Hematopoietic multipotent progenitor cell treated with erythropoietin and hydrocortisone succinate and interleukin-3 and kit ligand, for 17 days (in vitro differentiated cells): ENCODE results near the gene TMC1.
"Not testable (repeated sequence)": the region's sequence is repeated elsewhere in the genome, so short reads cannot be mapped to it uniquely, and the experiment has no call there.

Source experiments
- DNase-seq: peaks from one replicate; pipeline ENCODE4 v3.0.0-alpha.2; 2015; ENCODE audit warnings: low spot score

TMC1 gene

GRCh38 chr9:72772661-72773060 is 251.3 kb downstream of the TMC1 start:
- DNase-seq, result no peak

GRCh38 chr9:72773570-72773969 is 252.2 kb downstream of the TMC1 start:
- no peak for DNase-seq

- DNase-seq, result no peak
Measured at GRCh38 chr9:72775570-72775969, 254.2 kb downstream of the TMC1 start.

- DNase-seq, result no peak
Measured at GRCh38 chr9:72779614-72780013, 258.2 kb downstream of the TMC1 start.

GRCh38 chr9:72786948-72787347 is 265.5 kb downstream of the TMC1 start:
- no peak for DNase-seq

- no peak for DNase-seq
Measured at GRCh38 chr9:72788966-72789735, 267.7 kb downstream of the TMC1 start.

GRCh38 chr9:72789885-72790284 is 268.5 kb downstream of the TMC1 start:
- no peak for DNase-seq

- no peak for DNase-seq
Measured at GRCh38 chr9:72790989-72791388, 269.6 kb downstream of the TMC1 start.

GRCh38 chr9:72791436-72791835 is 270.0 kb downstream of the TMC1 start:
- no peak for DNase-seq

GRCh38 chr9:72794946-72795345 is 273.5 kb downstream of the TMC1 start:
- DNase-seq, result no peak

GRCh38 chr9:72800328-72800994 is 279.1 kb downstream of the TMC1 start:
- no peak for DNase-seq

GRCh38 chr9:72805238-72805637 is 283.8 kb downstream of the TMC1 start:
- DNase-seq, result no peak

- not testable (repeated sequence) for DNase-seq
Measured at GRCh38 chr9:72806313-72806809, 285.0 kb downstream of the TMC1 start.

- no peak for DNase-seq
Measured at GRCh38 chr9:72807765-72808445, 286.5 kb downstream of the TMC1 start.

- DNase-seq, result no peak
Measured at GRCh38 chr9:72808446-72808768, 287.0 kb downstream of the TMC1 start.

- DNase-seq, result no peak
Measured at GRCh38 chr9:72809586-72809985, 288.2 kb downstream of the TMC1 start.

GRCh38 chr9:72812559-72813111 is 291.2 kb downstream of the TMC1 start:
- no peak for DNase-seq

GRCh38 chr9:72813544-72813943 is 292.1 kb downstream of the TMC1 start:
- no peak for DNase-seq

- DNase-seq, result no peak
Measured at GRCh38 chr9:72814083-72814597, 292.7 kb downstream of the TMC1 start.

GRCh38 chr9:72816666-72817065 is 295.3 kb downstream of the TMC1 start:
- no peak for DNase-seq

GRCh38 chr9:72817413-72817812 is 296.0 kb downstream of the TMC1 start:
- no peak for DNase-seq

- DNase-seq, result no peak
Measured at GRCh38 chr9:72818385-72818784, 297.0 kb downstream of the TMC1 start.

- DNase-seq, result no peak
Measured at GRCh38 chr9:72823971-72824370, 302.6 kb downstream of the TMC1 start.
